HEK293 (cell line): Measurements from ENCODE around the gene CA5B.
"Not testable (repeated sequence)": the region's sequence is repeated elsewhere in the genome, so short reads cannot be mapped to it uniquely, and the experiment has no call there.

Experiments used
- CTCF ChIA-PET: fragments of 350-600 bp; formaldehyde crosslinking; extraction: SDS; loops from one replicate; lab custom pipeline; 2021; ENCODE audit warnings: antibody characterized with exemption; lab: Yijun Ruan, JAX
- POLR2A ChIA-PET: fragments of 300-600 bp; formaldehyde crosslinking; extraction: SDS; loops from one replicate; lab custom pipeline; 2020; ENCODE audit warnings: antibody characterized with exemption, inconsistent platforms; lab: Yijun Ruan, JAX
- H3K27ac ChIP-seq: fragments of 200-500 bp; sonication (Bioruptor generic); 2 replicates; pipeline ENCODE4 v1.5.1; 2014; ENCODE audit warnings: low read depth, low read length, control low read depth, inconsistent platforms; ENCODE audit errors: extremely low read depth
- H3K36me3 ChIP-seq, 2 experiments: fragments of 200-500 bp in 1 of 2; sonication (Bioruptor generic) in 1 of 2; 1 replicate in 1 of 2; 2 replicates in 1 of 2; pipeline ENCODE4 v1.5.1; 2014 to 2017; ENCODE audit warnings: inconsistent platforms in 2 of 2, low read length in 2 of 2; ENCODE audit not compliant: control insufficient read depth in 2 of 2, insufficient read depth in 1 of 2
- H3K4me1 ChIP-seq: fragments of 200-500 bp; sonication (Bioruptor generic); 2 replicates; pipeline ENCODE4 v1.5.1; 2014; ENCODE audit warnings: mild to moderate bottlenecking, low read length, inconsistent platforms; ENCODE audit not compliant: control insufficient read depth, insufficient read depth
- H3K4me3 ChIP-seq: 2 replicates; pipeline ENCODE4 v1.5.1; 2011; ENCODE audit warnings: low read depth, mild to moderate bottlenecking, control low read depth, low read length, moderate library complexity
- H3K9me3 ChIP-seq: fragments of 200-500 bp; sonication (Bioruptor generic); 2 replicates; pipeline ENCODE4 v1.5.1; 2014; ENCODE audit warnings: low read depth, low read length, inconsistent platforms; ENCODE audit not compliant: control insufficient read depth, insufficient read depth
- INSM2 ChIP-seq: fragments of 450-650 bp; formaldehyde crosslinking; IDR thresholded peaks from 2 replicates; pipeline ENCODE4 v1.5.1; 2016; ENCODE audit warnings: missing biosample characterization, missing genetic modification characterization
- TCF7L2 ChIP-seq: IDR thresholded peaks from 2 replicates; pipeline ENCODE4 v1.6.1; 2011; ENCODE audit warnings: low read depth, mild to moderate bottlenecking, inconsistent platforms, low read length, moderate library complexity, borderline replicate concordance
- WT1 ChIP-seq: fragments of 450-650 bp; formaldehyde crosslinking; IDR thresholded peaks from 2 replicates; pipeline ENCODE4 v1.5.1; 2016; ENCODE audit warnings: missing biosample characterization, missing genetic modification characterization
- ZBTB48 ChIP-seq: fragments of 450-650 bp; formaldehyde crosslinking; IDR thresholded peaks from 2 replicates; pipeline ENCODE4 v1.5.1; 2016; ENCODE audit warnings: missing biosample characterization, missing genetic modification characterization
- ZNF114 ChIP-seq: fragments of 450-650 bp; formaldehyde crosslinking; IDR thresholded peaks from 2 replicates; pipeline ENCODE4 v1.5.0; 2017; ENCODE audit warnings: missing biosample characterization, missing genetic modification characterization
- ZNF19 ChIP-seq: fragments of 450-650 bp; formaldehyde crosslinking; IDR thresholded peaks from 2 replicates; pipeline ENCODE4; 2016; ENCODE audit warnings: missing biosample characterization, missing genetic modification characterization, low read depth
- ZNF214 ChIP-seq: fragments of 450-650 bp; formaldehyde crosslinking; IDR thresholded peaks from 2 replicates; pipeline ENCODE4 v1.5.1; 2017; ENCODE audit warnings: missing biosample characterization, mild to moderate bottlenecking, missing genetic modification characterization, borderline replicate concordance
- ZNF23 ChIP-seq: fragments of 450-650 bp; formaldehyde crosslinking; IDR thresholded peaks from 2 replicates; pipeline ENCODE4 v1.5.1; 2016; ENCODE audit warnings: missing biosample characterization, missing genetic modification characterization, borderline replicate concordance
- ZNF280C ChIP-seq: fragments of 450-650 bp; formaldehyde crosslinking; IDR thresholded peaks from 2 replicates; pipeline ENCODE4 v1.5.1; 2016; ENCODE audit warnings: missing biosample characterization, missing genetic modification characterization
- ZNF311 ChIP-seq: fragments of 450-650 bp; formaldehyde crosslinking; IDR thresholded peaks from 2 replicates; pipeline ENCODE4 v1.5.1; 2017; ENCODE audit warnings: missing biosample characterization, missing genetic modification characterization, borderline replicate concordance
- ZNF335 ChIP-seq: fragments of 450-650 bp; formaldehyde crosslinking; conservative IDR thresholded peaks from 2 replicates; pipeline ENCODE4 v1.5.1; 2016; ENCODE audit warnings: missing biosample characterization, missing genetic modification characterization
- ZNF362 ChIP-seq: fragments of 450-650 bp; formaldehyde crosslinking; IDR thresholded peaks from 2 replicates; pipeline ENCODE4 v1.5.1; 2016; ENCODE audit warnings: missing biosample characterization, missing genetic modification characterization
- ZNF416 ChIP-seq: fragments of 450-650 bp; formaldehyde crosslinking; IDR thresholded peaks from 2 replicates; pipeline ENCODE4 v1.5.1; 2016; ENCODE audit warnings: missing biosample characterization, missing genetic modification characterization
- ZNF514 ChIP-seq: fragments of 450-650 bp; formaldehyde crosslinking; IDR thresholded peaks from 2 replicates; pipeline ENCODE4 v1.5.1; 2016; ENCODE audit warnings: missing biosample characterization, missing genetic modification characterization
- ZNF561 ChIP-seq: fragments of 450-650 bp; IDR thresholded peaks from 2 replicates; pipeline ENCODE4 v1.5.1; 2018; ENCODE audit warnings: missing biosample characterization, missing genetic modification characterization, borderline replicate concordance
- ZNF596 ChIP-seq: fragments of 450-650 bp; IDR thresholded peaks from 2 replicates; pipeline ENCODE4 v1.5.0; 2018; ENCODE audit warnings: missing biosample characterization, mild to moderate bottlenecking, missing genetic modification characterization, moderate library complexity
- ZNF621 ChIP-seq: fragments of 450-650 bp; formaldehyde crosslinking; IDR thresholded peaks from 2 replicates; pipeline ENCODE4 v1.5.1; 2017; ENCODE audit warnings: missing biosample characterization, missing genetic modification characterization
- ZNF660 ChIP-seq: fragments of 450-650 bp; IDR thresholded peaks from 2 replicates; pipeline ENCODE4 v1.5.1; 2018; ENCODE audit warnings: missing biosample characterization, mild to moderate bottlenecking, missing genetic modification characterization
- ZNF776 ChIP-seq: fragments of 450-650 bp; formaldehyde crosslinking; IDR thresholded peaks from 2 replicates; pipeline ENCODE4 v1.5.0; 2017; ENCODE audit warnings: missing biosample characterization, missing genetic modification characterization, borderline replicate concordance
- ZNF843 ChIP-seq: fragments of 450-650 bp; formaldehyde crosslinking; IDR thresholded peaks from 2 replicates; pipeline ENCODE4 v1.5.1; 2016; ENCODE audit warnings: missing biosample characterization, missing genetic modification characterization
- TF ChIP-seq, protein P1 (sequence below): fragments of 450-650 bp; formaldehyde crosslinking; IDR thresholded peaks from 2 replicates; pipeline ENCODE4 v1.5.1; 2016; ENCODE audit warnings: missing biosample characterization, missing genetic modification characterization

Gene CA5B

DNA sequence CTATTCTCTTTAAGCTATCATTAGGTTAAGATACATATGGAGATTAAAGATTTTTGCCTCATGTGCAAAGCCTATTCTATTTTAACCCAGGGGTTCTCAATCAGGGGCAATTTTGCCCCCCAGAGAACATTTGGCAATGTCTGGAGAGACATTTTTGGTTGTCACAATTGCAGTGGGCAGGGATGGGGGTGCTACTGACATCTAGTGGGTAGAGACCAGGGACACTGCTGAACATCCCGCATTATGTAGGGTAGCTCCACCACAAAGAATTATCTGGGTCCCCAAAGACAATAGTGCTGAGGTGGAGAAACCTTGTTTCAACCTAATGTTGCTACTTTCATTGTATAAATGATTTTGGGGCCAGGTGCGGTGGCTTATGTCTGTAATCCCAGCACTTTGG is 13.2 kb upstream of the CA5B start:
- POLR2A ChIA-PET: interaction anchor here (0.6 kb wide), 1 partner anchor 616 kb away, joined by 4 read pairs; no protein-coding TSS in a partner anchor
- TF ChIP-seq ZNF561 (tag by site-specific recombination) (no peak), ZNF214 (tag by site-specific recombination) (no peak), ZNF23 (tag by site-specific recombination) (no peak), ZNF311 (tag by site-specific recombination) (no peak), ZNF114 (tag by site-specific recombination) (no peak), ZBTB48 (tag by site-specific recombination) (no peak), ZNF335 (tag by site-specific recombination) (no peak)
- TF ChIP-seq, protein P1, sequence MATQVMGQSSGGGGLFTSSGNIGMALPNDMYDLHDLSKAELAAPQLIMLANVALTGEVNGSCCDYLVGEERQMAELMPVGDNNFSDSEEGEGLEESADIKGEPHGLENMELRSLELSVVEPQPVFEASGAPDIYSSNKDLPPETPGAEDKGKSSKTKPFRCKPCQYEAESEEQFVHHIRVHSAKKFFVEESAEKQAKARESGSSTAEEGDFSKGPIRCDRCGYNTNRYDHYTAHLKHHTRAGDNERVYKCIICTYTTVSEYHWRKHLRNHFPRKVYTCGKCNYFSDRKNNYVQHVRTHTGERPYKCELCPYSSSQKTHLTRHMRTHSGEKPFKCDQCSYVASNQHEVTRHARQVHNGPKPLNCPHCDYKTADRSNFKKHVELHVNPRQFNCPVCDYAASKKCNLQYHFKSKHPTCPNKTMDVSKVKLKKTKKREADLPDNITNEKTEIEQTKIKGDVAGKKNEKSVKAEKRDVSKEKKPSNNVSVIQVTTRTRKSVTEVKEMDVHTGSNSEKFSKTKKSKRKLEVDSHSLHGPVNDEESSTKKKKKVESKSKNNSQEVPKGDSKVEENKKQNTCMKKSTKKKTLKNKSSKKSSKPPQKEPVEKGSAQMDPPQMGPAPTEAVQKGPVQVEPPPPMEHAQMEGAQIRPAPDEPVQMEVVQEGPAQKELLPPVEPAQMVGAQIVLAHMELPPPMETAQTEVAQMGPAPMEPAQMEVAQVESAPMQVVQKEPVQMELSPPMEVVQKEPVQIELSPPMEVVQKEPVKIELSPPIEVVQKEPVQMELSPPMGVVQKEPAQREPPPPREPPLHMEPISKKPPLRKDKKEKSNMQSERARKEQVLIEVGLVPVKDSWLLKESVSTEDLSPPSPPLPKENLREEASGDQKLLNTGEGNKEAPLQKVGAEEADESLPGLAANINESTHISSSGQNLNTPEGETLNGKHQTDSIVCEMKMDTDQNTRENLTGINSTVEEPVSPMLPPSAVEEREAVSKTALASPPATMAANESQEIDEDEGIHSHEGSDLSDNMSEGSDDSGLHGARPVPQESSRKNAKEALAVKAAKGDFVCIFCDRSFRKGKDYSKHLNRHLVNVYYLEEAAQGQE: no peak
- TF ChIP-seq, all 188 proteins: peak for 0
- Histone ChIP-seq H3K27ac (no peak overlapping the region), H3K4me1 (no peaks in the 10 kb centered on the region), H3K36me3 (no peaks in the 10 kb centered on the region; a peak in 1 of 3 replicates), H3K4me3 (no peak overlapping the region), H3K9me3 (no peaks in the 10 kb centered on the region)
- CTCF ChIA-PET: interaction anchor here (0.6 kb wide), 1 partner anchor 957 kb away, joined by 3 read pairs; no protein-coding TSS in a partner anchor

- H3K9me3 ChIP-seq, H3K4me3 ChIP-seq, H3K27ac ChIP-seq, POLR2A ChIA-PET, H3K4me1 ChIP-seq, H3K36me3 ChIP-seq: not testable (repeated sequence)
- CTCF ChIA-PET: interaction anchor here (0.5 kb wide), 1 partner anchor 163 kb away, joined by 3 read pairs; no protein-coding TSS in a partner anchor
- 0 out of 2 replicates have a peak, but pooled peaks have one; percentile 19 for TF ChIP-seq TCF7L2
Measured at GRCh38 chrX:15731368-15731767, 6.7 kb upstream of the CA5B start.

- POLR2A ChIA-PET: interaction anchor here (0.6 to 2.1 kb wide), 10 partner anchors 10 to 117 kb away, joined by 3 to 13 read pairs (median 4); partner anchors contain the start of genes AP1S2 and ZRSR2
- H3K27ac ChIP-seq: no peak overlapping the region; the same call in 1 of the 2 replicates
- TF ChIP-seq ZNF362 (no peak), ZNF19 (no peak), ZNF660 (tag by site-specific recombination) (peak; percentile 12; the same call in 1 of the 2 replicates), ZNF596 (tag by site-specific recombination) (no peak), WT1 (tag by site-specific recombination) (peak; percentile 86), ZNF843 (tag by site-specific recombination) (peak; percentile 12; the same call in 1 of the 2 replicates), ZNF776 (tag by site-specific recombination) (no peak), ZNF514 (tag by site-specific recombination) (no peak), INSM2 (tag by site-specific recombination) (no peak), ZNF621 (tag by site-specific recombination) (no peak), ZNF280C (tag by site-specific recombination) (no peak), ZNF416 (tag by site-specific recombination) (no peak)
Measured at GRCh38 chrX:15737190-15737958, 696 bp upstream of the CA5B start.

More at GRCh38 chrX:15737190-15737958, 696 bp upstream of the CA5B start:
- CTCF ChIA-PET: interaction anchor here (0.7 to 1.7 kb wide), 6 partner anchors 13 to 907 kb away, joined by 3 to 6 read pairs (median 4); no protein-coding TSS in a partner anchor
- Histone ChIP-seq H3K4me3 (peak overlapping the region; percentile 4), H3K4me1 (peaks cover 17% of the 10 kb centered on the region), H3K36me3 (no peaks in the 10 kb centered on the region; a peak in 1 of 3 replicates), H3K9me3 (no peaks in the 10 kb centered on the region)
